ENCODE data around the gene MAP2K7.

GRCh38 chr19:7962644-7963268 is 59.1 kb downstream of the MAP2K7 start:
- TF ChIP-seq, protein P1, sequence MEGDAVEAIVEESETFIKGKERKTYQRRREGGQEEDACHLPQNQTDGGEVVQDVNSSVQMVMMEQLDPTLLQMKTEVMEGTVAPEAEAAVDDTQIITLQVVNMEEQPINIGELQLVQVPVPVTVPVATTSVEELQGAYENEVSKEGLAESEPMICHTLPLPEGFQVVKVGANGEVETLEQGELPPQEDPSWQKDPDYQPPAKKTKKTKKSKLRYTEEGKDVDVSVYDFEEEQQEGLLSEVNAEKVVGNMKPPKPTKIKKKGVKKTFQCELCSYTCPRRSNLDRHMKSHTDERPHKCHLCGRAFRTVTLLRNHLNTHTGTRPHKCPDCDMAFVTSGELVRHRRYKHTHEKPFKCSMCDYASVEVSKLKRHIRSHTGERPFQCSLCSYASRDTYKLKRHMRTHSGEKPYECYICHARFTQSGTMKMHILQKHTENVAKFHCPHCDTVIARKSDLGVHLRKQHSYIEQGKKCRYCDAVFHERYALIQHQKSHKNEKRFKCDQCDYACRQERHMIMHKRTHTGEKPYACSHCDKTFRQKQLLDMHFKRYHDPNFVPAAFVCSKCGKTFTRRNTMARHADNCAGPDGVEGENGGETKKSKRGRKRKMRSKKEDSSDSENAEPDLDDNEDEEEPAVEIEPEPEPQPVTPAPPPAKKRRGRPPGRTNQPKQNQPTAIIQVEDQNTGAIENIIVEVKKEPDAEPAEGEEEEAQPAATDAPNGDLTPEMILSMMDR (IDR thresholded peaks at IDR 0.05) = no peak
- no peak for TF ChIP-seq POLR2A (IDR thresholded peaks at IDR 0.05)

All from gastroesophageal sphincter (tissue), 3 donors.